ENCODE results near the gene CPZ. TPM values are rescaled to one million over a fixed set of nuclear protein-coding genes. Genes with fewer than 3 reads are reported as not detected.

The CPZ gene
- total RNA-seq (2014; rRNA removed; shearing (Covaris generic)): not detected in 2 replicates
- 0.41 and 0.73 TPM in 2 replicates for polyA plus RNA-seq (2015; cell fraction: cytosol; rRNA removed)
- 0.55 and 0.69 TPM in 2 replicates for polyA plus RNA-seq (2015; cell fraction: nucleus; rRNA removed)

DNA sequence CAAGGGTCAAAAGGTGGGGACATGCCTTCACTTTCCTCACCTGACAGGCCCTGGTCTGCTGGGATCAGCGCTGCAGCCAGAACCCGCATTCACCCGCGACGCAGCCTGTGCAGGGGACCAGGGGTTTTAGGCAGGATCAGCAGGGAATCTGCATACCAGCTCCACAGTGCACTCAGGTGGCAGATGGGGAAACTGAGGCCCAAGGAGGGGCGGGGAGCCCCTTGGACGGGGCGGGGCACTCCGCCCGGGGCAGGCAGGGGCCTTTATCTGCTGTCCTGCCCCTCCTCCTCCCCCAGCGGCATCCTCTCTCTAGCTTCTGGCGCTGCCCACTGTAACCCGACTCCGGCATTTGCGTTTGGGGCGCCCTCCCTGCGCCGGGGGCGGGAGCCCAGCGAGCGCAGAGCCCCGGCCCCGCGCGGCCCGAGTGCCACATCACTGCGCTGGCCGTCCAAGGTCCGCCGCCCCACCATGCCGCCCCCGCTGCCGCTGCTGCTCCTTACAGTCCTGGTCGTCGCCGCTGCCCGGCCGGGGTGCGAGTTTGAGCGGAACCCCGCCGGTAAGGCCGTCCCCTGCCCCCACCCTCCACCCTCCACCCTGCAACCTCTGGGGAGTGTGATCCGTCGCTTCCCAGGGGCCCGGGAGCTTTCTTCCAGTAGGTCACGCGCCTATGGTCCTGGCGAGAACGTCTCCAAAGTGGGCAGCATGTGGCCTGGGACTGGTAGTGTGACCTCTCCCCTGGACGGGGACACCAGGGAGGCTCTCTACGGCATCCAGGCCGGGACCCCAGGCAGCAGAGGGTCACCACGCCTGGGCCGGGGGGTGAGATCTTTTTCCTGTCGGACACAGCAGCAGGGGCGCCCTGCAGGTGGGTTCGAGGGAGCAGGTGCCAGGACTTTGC lies at the start of gene CPZ:
CPZ (plus strand) TSS at position 400 of the 898 bp plus-strand sequence; CDS start at position 469, 69 bp downstream.
- DNase-seq (ENCODE audit: low read depth): no peak

- DNase-seq (ENCODE audit: low read depth): no peak
Measured at GRCh38 chr4:8542776-8543525, 49.6 kb upstream of the CPZ start.

- no peak for DNase-seq (ENCODE audit: low read depth)
Measured at GRCh38 chr4:8543623-8544022, 48.9 kb upstream of the CPZ start.

GRCh38 chr4:8544282-8544681 lies 48.3 kb upstream of the CPZ start:
- DNase-seq (ENCODE audit: low read depth): no peak

- DNase-seq (ENCODE audit: low read depth): peak; percentile 33
Measured at GRCh38 chr4:8544741-8545438, 47.7 kb upstream of the CPZ start.

DNA sequence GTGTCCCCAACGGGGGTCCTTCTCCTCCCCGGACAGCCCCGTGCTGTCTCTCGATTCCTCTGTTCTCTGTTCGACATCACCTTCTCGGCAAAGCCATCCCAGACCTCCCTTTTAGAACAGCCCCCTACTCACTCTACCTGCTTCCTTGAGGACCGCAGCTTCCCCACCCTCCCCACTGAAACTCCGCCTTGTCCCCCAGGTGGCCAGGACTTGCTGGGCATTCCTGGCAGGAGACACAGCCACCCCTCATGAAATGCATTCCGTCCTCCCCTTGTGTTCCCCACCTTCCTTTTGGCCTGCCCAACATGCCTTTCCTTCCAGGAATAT lies 47.2 kb upstream of the CPZ start:
- DNase-seq (ENCODE audit: low read depth): no peak

DNA sequence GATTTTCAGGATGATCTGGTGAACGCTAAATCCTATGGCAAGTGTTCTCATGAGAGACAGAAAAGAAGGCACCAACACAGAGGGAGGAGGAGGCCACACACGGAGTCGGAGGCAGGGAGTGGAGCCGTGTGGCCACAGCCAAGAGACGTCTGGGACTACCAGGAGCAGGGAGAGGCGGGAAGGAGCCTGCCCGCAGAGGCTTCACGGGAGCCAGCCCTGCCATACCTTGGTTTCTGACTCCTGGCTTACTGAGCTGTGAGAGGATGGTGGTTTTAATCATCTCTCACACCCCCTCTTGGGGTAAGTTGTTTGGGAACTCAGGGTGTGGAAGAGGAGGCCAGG lies 45.8 kb upstream of the CPZ start:
- no peak for DNase-seq (ENCODE audit: low read depth)

GRCh38 chr4:8547108-8547911 lies 45.3 kb upstream of the CPZ start:
- DNase-seq (ENCODE audit: low read depth): peak; percentile 49

- no peak for DNase-seq (ENCODE audit: low read depth)
Measured at GRCh38 chr4:8547912-8548730, 44.4 kb upstream of the CPZ start.

- no peak for DNase-seq (ENCODE audit: low read depth)
Measured at GRCh38 chr4:8548731-8549351, 43.7 kb upstream of the CPZ start.

DNA sequence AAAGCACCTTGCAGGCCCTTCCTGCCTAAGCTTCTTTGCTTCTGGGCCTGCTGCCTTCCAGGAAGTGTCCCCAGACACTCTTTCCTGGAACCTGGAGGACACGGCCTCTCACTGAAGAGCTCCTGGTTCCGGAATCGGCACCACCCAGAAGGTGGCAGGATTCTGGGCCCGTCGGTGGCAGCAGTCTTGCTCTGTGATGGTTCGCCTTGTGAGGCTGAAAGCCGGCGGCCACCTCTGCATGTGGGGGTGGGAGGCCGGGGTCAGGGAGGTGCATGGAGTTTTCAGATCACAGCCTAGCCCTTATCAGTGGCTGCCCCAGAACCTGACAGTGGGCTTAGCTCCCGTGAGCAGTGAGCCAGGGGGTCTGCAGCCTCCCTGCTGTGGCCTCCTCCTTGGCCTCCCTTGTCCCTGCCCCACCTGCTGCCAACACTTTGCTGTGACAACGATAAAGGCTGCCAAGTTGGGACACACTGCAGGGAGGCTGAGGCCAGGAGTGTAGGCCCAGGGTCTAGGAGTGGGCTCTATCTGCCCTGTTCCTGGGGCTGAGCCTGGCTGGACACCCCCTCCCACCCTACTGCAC lies 43.1 kb upstream of the CPZ start:
- DNase-seq (ENCODE audit: low read depth): no peak

DNA sequence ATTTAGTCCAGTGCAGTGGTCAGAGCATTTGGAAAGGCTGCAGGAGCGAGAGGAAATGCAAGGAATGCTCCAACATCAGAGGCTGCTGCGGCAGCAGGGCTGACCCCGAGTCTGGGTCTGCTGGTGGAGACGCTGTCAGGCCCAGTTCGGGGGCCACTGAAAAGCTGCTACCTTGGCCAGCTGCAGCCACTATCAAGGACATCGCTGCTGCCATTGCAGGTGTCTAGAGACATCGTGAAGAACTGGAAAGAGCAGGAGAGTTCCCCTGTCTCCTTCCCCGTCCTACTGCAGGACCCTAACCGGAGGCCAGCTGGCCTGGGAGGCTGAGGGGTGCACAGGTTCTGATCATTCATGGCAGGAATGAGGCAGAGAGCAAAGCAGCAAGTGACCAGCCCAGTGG lies 41.9 kb upstream of the CPZ start:
- DNase-seq (ENCODE audit: low read depth): no peak

- DNase-seq (ENCODE audit: low read depth): no peak
Measured at GRCh38 chr4:8552024-8552423, 40.5 kb upstream of the CPZ start.

GRCh38 chr4:8552581-8553205 lies 39.9 kb upstream of the CPZ start:
- no peak for DNase-seq (ENCODE audit: low read depth)

DNA sequence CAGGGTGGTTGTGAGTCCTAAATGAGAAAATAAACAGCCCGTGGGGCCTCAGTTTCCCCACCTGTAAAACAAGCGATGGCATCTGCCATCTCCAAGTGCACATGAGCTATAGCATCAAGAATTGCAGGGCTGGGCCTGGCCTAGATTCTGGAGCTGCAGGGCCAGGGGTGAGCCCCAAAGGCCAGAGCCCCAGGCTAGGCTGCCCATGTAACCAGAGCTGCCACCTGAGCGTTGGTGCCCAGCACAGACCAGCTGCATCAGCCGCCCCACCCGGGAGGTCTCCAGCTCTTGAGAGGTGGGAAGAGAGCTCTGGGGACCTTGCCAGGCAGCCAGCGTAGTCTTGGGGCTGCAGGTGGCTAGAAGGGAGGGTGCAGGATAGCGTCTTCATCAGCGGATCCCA lies 39.3 kb upstream of the CPZ start:
- DNase-seq (ENCODE audit: low read depth): no peak

- no peak for DNase-seq (ENCODE audit: low read depth)
Measured at GRCh38 chr4:8553991-8554405, 38.6 kb upstream of the CPZ start.

GRCh38 chr4:8554555-8555100 lies 37.9 kb upstream of the CPZ start:
- DNase-seq (ENCODE audit: low read depth): no peak

GRCh38 chr4:8555716-8556115 lies 36.8 kb upstream of the CPZ start:
- DNase-seq (ENCODE audit: low read depth): no peak

Measured in HT1080 (cell line).